ENCODE measurements around the gene CYP2R1.
A peak's percentile ranks its signal among the peaks of the same experiment; 100 is the strongest.

Gene CYP2R1

GRCh38 chr11:14907411-14908213, 15.6 kb upstream of the CYP2R1 start:
- Histone ChIP-seq H3K9me3 (ENCODE audit: insufficient read depth, low read length, severe bottlenecking) (no peaks in the 10 kb centered on the region), H3K4me2 (ENCODE audit: insufficient read depth, low read length) (peak overlapping the region; percentile 25; the same call in 1 of the 2 replicates), H4K20me1 (ENCODE audit: insufficient read depth, low read length) (no peaks in the 10 kb centered on the region), H3K4me1 (ENCODE audit: insufficient read depth, low read length) (peaks cover 15% of the 10 kb centered on the region), H3K27me3 (ENCODE audit: insufficient read depth, low read length, poor library complexity) (no peaks in the 10 kb centered on the region), H3K36me3 (ENCODE audit: insufficient read depth, low read length) (no peaks in the 10 kb centered on the region), H3K4me3 (ENCODE audit: low read depth in 1 of 2, low read length in 2 of 2) (no peak overlapping the region), H2AFZ (ENCODE audit: low read depth, low read length) (no peak overlapping the region), H3K79me2 (ENCODE audit: insufficient read depth, low read length) (no peaks in the 10 kb centered on the region), H3K27ac (ENCODE audit: low read length) (no peak overlapping the region), H3K9ac (ENCODE audit: low read depth, low read length) (no peak overlapping the region)
- DNase-seq (peak; percentile 81), ATAC-seq (ENCODE audit: insufficient read depth, low read depth) (peak; percentile 96)
- no peak for TF ChIP-seq EZH2 (IDR thresholded peaks at IDR 0.05; ENCODE audit: borderline replicate concordance, low read depth, low read length, severe bottlenecking)
- TF ChIP-seq CTCF (IDR thresholded peaks at IDR 0.05; ENCODE audit: borderline replicate concordance, extremely low read depth, low read length, poor library complexity, severe bottlenecking), result peak; percentile 94

- H3K9me3 ChIP-seq (ENCODE audit: insufficient read depth, low read length, severe bottlenecking), result no peaks in the 10 kb centered on the region
- ATAC-seq (ENCODE audit: insufficient read depth, low read depth) (no peak), DNase-seq (no peak)
- no peaks in the 10 kb centered on the region for H3K79me2 ChIP-seq (ENCODE audit: insufficient read depth, low read length)
- H3K9ac ChIP-seq (ENCODE audit: low read depth, low read length), result no peak overlapping the region
- no peaks in the 10 kb centered on the region for H4K20me1 ChIP-seq (ENCODE audit: insufficient read depth, low read length)
- no peak overlapping the region for H3K27ac ChIP-seq (ENCODE audit: low read length)
- TF ChIP-seq CTCF (IDR thresholded peaks at IDR 0.05; ENCODE audit: borderline replicate concordance, extremely low read depth, low read length, poor library complexity, severe bottlenecking) (no peak), EZH2 (IDR thresholded peaks at IDR 0.05; ENCODE audit: borderline replicate concordance, low read depth, low read length, severe bottlenecking) (no peak)
- no peaks in the 10 kb centered on the region for H3K27me3 ChIP-seq (ENCODE audit: insufficient read depth, low read length, poor library complexity)
- no peak overlapping the region for H2AFZ ChIP-seq (ENCODE audit: low read depth, low read length)
- no peaks in the 10 kb centered on the region for H3K36me3 ChIP-seq (ENCODE audit: insufficient read depth, low read length)
- no peak overlapping the region for H3K4me2 ChIP-seq (ENCODE audit: insufficient read depth, low read length)
- H3K4me3 ChIP-seq (ENCODE audit: low read depth in 1 of 2, low read length in 2 of 2), result no peak overlapping the region
- peaks cover 15% of the 10 kb centered on the region for H3K4me1 ChIP-seq (ENCODE audit: insufficient read depth, low read length)
These were observed 15.0 kb upstream of the CYP2R1 start for GRCh38 chr11:14906993-14907392.

GRCh38 chr11:14906578-14906977, 14.5 kb upstream of the CYP2R1 start:
- TF ChIP-seq EZH2 (IDR thresholded peaks at IDR 0.05; ENCODE audit: borderline replicate concordance, low read depth, low read length, severe bottlenecking) (no peak), CTCF (IDR thresholded peaks at IDR 0.05; ENCODE audit: borderline replicate concordance, extremely low read depth, low read length, poor library complexity, severe bottlenecking) (no peak)
- DNase-seq (no peak), ATAC-seq (ENCODE audit: insufficient read depth, low read depth) (no peak)
- peaks cover 15% of the 10 kb centered on the region for H3K4me1 ChIP-seq (ENCODE audit: insufficient read depth, low read length)
- H3K79me2 ChIP-seq (ENCODE audit: insufficient read depth, low read length), result no peaks in the 10 kb centered on the region
- no peaks in the 10 kb centered on the region for H4K20me1 ChIP-seq (ENCODE audit: insufficient read depth, low read length)
- no peak overlapping the region for H2AFZ ChIP-seq (ENCODE audit: low read depth, low read length)
- no peak overlapping the region for H3K4me2 ChIP-seq (ENCODE audit: insufficient read depth, low read length)
- H3K9ac ChIP-seq (ENCODE audit: low read depth, low read length), result no peak overlapping the region
- H3K9me3 ChIP-seq (ENCODE audit: insufficient read depth, low read length, severe bottlenecking), result no peaks in the 10 kb centered on the region
- H3K27me3 ChIP-seq (ENCODE audit: insufficient read depth, low read length, poor library complexity), result no peaks in the 10 kb centered on the region
- H3K36me3 ChIP-seq (ENCODE audit: insufficient read depth, low read length), result no peaks in the 10 kb centered on the region
- H3K27ac ChIP-seq (ENCODE audit: low read length), result no peak overlapping the region
- H3K4me3 ChIP-seq (ENCODE audit: low read depth in 1 of 2, low read length in 2 of 2), result no peak overlapping the region
